H9 (cell line): Measurements from ENCODE around the gene STARD7. TPM values are rescaled to one million over a fixed set of nuclear protein-coding genes. Genes with fewer than 3 reads are reported as not detected.

ENCODE experiments used
- DNase-seq: peaks from one replicate; pipeline ENCODE4 v3.0.0-alpha.2; 2017
- H2AFZ ChIP-seq: one replicate; pipeline ENCODE4 v1.6.1; 2013; ENCODE audit warnings: mild to moderate bottlenecking, low read length, control low read depth, moderate library complexity
- H2AK5ac ChIP-seq: 2 replicates; pipeline ENCODE4 v1.6.1; 2013; ENCODE audit warnings: low read length, control low read depth, mixed read lengths; ENCODE audit not compliant: insufficient read length
- H2BK120ac ChIP-seq: one replicate; pipeline ENCODE4 v1.6.1; 2013; ENCODE audit warnings: low read depth, mild to moderate bottlenecking, low read length, control low read depth, inconsistent platforms; ENCODE audit not compliant: poor library complexity, severe bottlenecking
- H2BK12ac ChIP-seq: 2 replicates; pipeline ENCODE4 v1.6.1; 2013; ENCODE audit warnings: low read length, control low read depth, mixed read lengths, low read depth; ENCODE audit not compliant: insufficient read length
- H2BK15ac ChIP-seq: 2 replicates; pipeline ENCODE4 v1.6.1; 2013; ENCODE audit warnings: low read depth, low read length, control low read depth
- H2BK20ac ChIP-seq: one replicate; pipeline ENCODE4 v1.6.1; 2013; ENCODE audit warnings: low read depth, mild to moderate bottlenecking, low read length, control low read depth, inconsistent platforms; ENCODE audit not compliant: poor library complexity, severe bottlenecking
- H2BK5ac ChIP-seq: 2 replicates; pipeline ENCODE4 v1.6.1; 2013; ENCODE audit warnings: low read length, control low read depth, mixed read lengths; ENCODE audit not compliant: insufficient read length
- H3K14ac ChIP-seq: 2 replicates; pipeline ENCODE4 v1.6.1; 2013; ENCODE audit warnings: low read length, control low read depth; ENCODE audit not compliant: insufficient read depth
- H3K18ac ChIP-seq: 2 replicates; pipeline ENCODE4 v1.6.1; 2013; ENCODE audit warnings: low read depth, mild to moderate bottlenecking, mixed read lengths, low read length, control low read depth; ENCODE audit not compliant: insufficient read length
- H3K23ac ChIP-seq: 2 replicates; pipeline ENCODE4 v1.6.1; 2013; ENCODE audit warnings: low read length, control low read depth, mixed read lengths, low read depth; ENCODE audit not compliant: insufficient read length
- H3K23me2 ChIP-seq: 2 replicates; pipeline ENCODE4 v1.6.1; 2013; ENCODE audit warnings: low read depth, mild to moderate bottlenecking, mixed read lengths, low read length, control low read depth; ENCODE audit not compliant: insufficient read length, poor library complexity, severe bottlenecking
- H3K27ac ChIP-seq: 2 replicates; pipeline ENCODE4 v1.5.1; 2013; ENCODE audit warnings: low read length, control low read depth, mixed read lengths, low read depth; ENCODE audit not compliant: insufficient read length
- H3K27me3 ChIP-seq: 2 replicates; pipeline ENCODE4 v1.6.1; 2013; ENCODE audit warnings: low read length, control low read depth, inconsistent platforms; ENCODE audit not compliant: insufficient read depth
- H3K4ac ChIP-seq: 2 replicates; pipeline ENCODE4 v1.6.1; 2013; ENCODE audit warnings: low read depth, mild to moderate bottlenecking, control low read depth, inconsistent platforms, low read length, moderate library complexity
- H3K4me1 ChIP-seq: 2 replicates; pipeline ENCODE4 v1.6.1; 2013; ENCODE audit warnings: low read length, control low read depth, inconsistent platforms; ENCODE audit not compliant: insufficient read depth
- H3K4me2 ChIP-seq: 2 replicates; pipeline ENCODE4 v1.6.1; 2013; ENCODE audit warnings: low read length, control low read depth, mixed read lengths; ENCODE audit not compliant: insufficient read length, insufficient read depth
- H3K56ac ChIP-seq: 2 replicates; pipeline ENCODE4 v1.6.1; 2013; ENCODE audit warnings: low read depth, mild to moderate bottlenecking, mixed read lengths, low read length, control low read depth; ENCODE audit not compliant: insufficient read length
- H3K79me1 ChIP-seq: 2 replicates; pipeline ENCODE4 v1.6.1; 2013; ENCODE audit warnings: low read depth, mild to moderate bottlenecking, moderate library complexity, low read length, control low read depth, inconsistent platforms; ENCODE audit not compliant: insufficient read depth, poor library complexity, severe bottlenecking
- H3K79me2 ChIP-seq: 2 replicates; pipeline ENCODE4 v1.6.1; 2013; ENCODE audit warnings: low read length, control low read depth, inconsistent platforms; ENCODE audit not compliant: insufficient read depth
- H3K9ac ChIP-seq: 2 replicates; pipeline ENCODE4 v1.6.1; 2013; ENCODE audit warnings: low read length, control low read depth, mixed read lengths; ENCODE audit not compliant: insufficient read length; ENCODE audit errors: extremely low read depth
- H3K9me3 ChIP-seq: one replicate; pipeline ENCODE4 v1.6.1; 2013; ENCODE audit warnings: low read depth, low read length, inconsistent platforms; ENCODE audit not compliant: control insufficient read depth
- H3T11ph ChIP-seq: one replicate; pipeline ENCODE4 v1.6.1; 2013; ENCODE audit warnings: mild to moderate bottlenecking, low read length, control low read depth, inconsistent platforms
- H4K20me1 ChIP-seq: one replicate; pipeline ENCODE4 v1.6.1; 2013; ENCODE audit not compliant: control insufficient read depth, insufficient read length, insufficient read depth
- H4K5ac ChIP-seq: 2 replicates; pipeline ENCODE4 v1.6.1; 2013; ENCODE audit warnings: low read depth, mild to moderate bottlenecking, mixed read lengths, low read length, control low read depth; ENCODE audit not compliant: insufficient read length
- H4K8ac ChIP-seq: replicated peaks from 2 replicates; pipeline ENCODE4 v1.6.1; 2013; ENCODE audit warnings: low read length, control low read depth, mixed read lengths, low read depth; ENCODE audit not compliant: insufficient read length
- H4K91ac ChIP-seq: 2 replicates; pipeline ENCODE4 v1.6.1; 2013; ENCODE audit warnings: low read depth, mild to moderate bottlenecking, moderate library complexity, mixed read lengths, low read length, control low read depth; ENCODE audit not compliant: insufficient read length
- H3K27ac Mint-ChIP-seq, 3 experiments: 2 replicates in 2 of 3; 3 replicates in 1 of 3; pipeline ENCODE4 v1.8.0; 2020 to 2021; ENCODE audit warnings: mixed read lengths in 3 of 3, mild to moderate bottlenecking in 1 of 3, moderate library complexity in 1 of 3
- H3K27me3 Mint-ChIP-seq: 2 replicates; pipeline ENCODE4 v1.8.0; 2021; ENCODE audit warnings: low read depth, mild to moderate bottlenecking, moderate library complexity, mixed read lengths
- H3K36me3 Mint-ChIP-seq, 3 experiments: 2 replicates in 2 of 3; 3 replicates in 1 of 3; pipeline ENCODE4 v1.8.0; 2020 to 2021; ENCODE audit warnings: low read depth in 3 of 3, mixed read lengths in 3 of 3; ENCODE audit not compliant: insufficient read depth in 1 of 3
- H3K4me1 Mint-ChIP-seq, 2 experiments: 2 replicates each; pipeline ENCODE4 v1.8.0; 2020; ENCODE audit warnings: mixed read lengths in 2 of 2
- H3K4me3 Mint-ChIP-seq, 2 experiments: 2 replicates in 1 of 2; 3 replicates in 1 of 2; pipeline ENCODE4 v1.8.0; 2020 to 2021; ENCODE audit warnings: mild to moderate bottlenecking in 2 of 2, mixed read lengths in 2 of 2, moderate library complexity in 1 of 2
- H3K9me3 Mint-ChIP-seq, 2 experiments: 2 replicates in 1 of 2; 3 replicates in 1 of 2; pipeline ENCODE4 v1.8.0; 2020; ENCODE audit warnings: mild to moderate bottlenecking in 2 of 2, mixed read lengths in 2 of 2, moderate library complexity in 1 of 2
- WGBS: extraction: QIAGEN DNeasy Blood & Tissue Kit; methylation state at CpG from one replicate; pipeline ENCODE4 v1.1.7; 2013; ENCODE audit warnings: missing lambda C conversion rate, low lambda C conversion rate, mixed read lengths; ENCODE audit not compliant: insufficient read length; ENCODE audit errors: extremely low coverage; 5-methylcytosine and 5-hydroxymethylcytosine counted together
- total RNA-seq: library from RNA; stranded (reverse); gene quantifications from 2 replicates; pipeline ENCODE4 v1.2.1, GENCODE V29; 2021
- TF ChIP-seq, protein P1 (sequence below): fragments of 200-600 bp; sonication (generic); conservative IDR thresholded peaks from 3 replicates; pipeline ENCODE4 v1.8.0; 2021; ENCODE audit warnings: antibody characterized with exemption, mild to moderate bottlenecking

Gene STARD7
- total RNA-seq, 1 experiment from 2014 or later = 212 TPM

DNA sequence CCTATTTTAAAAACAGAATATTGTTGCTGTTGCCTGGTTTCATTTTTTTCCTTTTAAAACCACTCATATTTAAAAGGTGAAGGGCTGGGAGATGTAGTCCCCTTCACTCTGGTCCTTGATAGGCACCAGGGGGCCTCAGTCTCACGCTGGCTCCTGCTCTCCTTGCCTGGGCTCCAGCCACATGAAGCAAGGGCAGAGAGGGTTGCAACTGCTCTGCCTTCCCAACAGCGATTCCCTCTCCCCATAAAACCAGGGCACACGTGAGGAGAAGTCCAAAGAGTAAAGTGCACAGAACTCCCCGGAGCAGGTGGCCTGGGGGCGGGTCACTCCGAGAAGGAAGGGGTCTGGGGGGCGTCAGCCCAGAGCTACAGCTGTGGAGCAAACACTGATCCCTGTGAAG, 44.4 kb upstream of the STARD7 start:
- Histone ChIP-seq H2BK5ac (no peak overlapping the region), H3K23me2 (no peaks in the 10 kb centered on the region), H2BK20ac (no peak overlapping the region), H4K8ac (no peak overlapping the region), H2BK15ac (no peak overlapping the region), H2AFZ (no peak overlapping the region), H3T11ph (no peak overlapping the region), H4K20me1 (no peaks in the 10 kb centered on the region), H3K79me1 (no peaks in the 10 kb centered on the region), H3K14ac (no peak overlapping the region), H3K56ac (no peak overlapping the region), H4K91ac (no peak overlapping the region), H3K18ac (no peak overlapping the region), H3K4ac (no peak overlapping the region), H3K4me1 (no peaks in the 10 kb centered on the region), H3K23ac (no peak overlapping the region), H2BK120ac (no peak overlapping the region), H3K9me3 (no peaks in the 10 kb centered on the region), H3K4me2 (no peak overlapping the region), H3K79me2 (no peaks in the 10 kb centered on the region), H4K5ac (no peak overlapping the region), H2AK5ac (no peak overlapping the region), H2BK12ac (no peak overlapping the region), H3K27ac (no peak overlapping the region), H3K9ac (no peak overlapping the region), H3K27me3 (no peaks in the 10 kb centered on the region)
- Mint-ChIP-seq H3K4me3 (no peak overlapping the region), H3K27me3 (no peaks in the 10 kb centered on the region), H3K27ac (no peak overlapping the region), H3K4me1 (no peaks in the 10 kb centered on the region), H3K9me3 (no peaks in the 10 kb centered on the region), H3K36me3 (peaks cover 10 to 39% (median 29%) of the 10 kb centered on the region in 3 experiments; a peak in 6 of 7 replicates)
- WGBS = no CpG with 5 or more reads among the region's 7 CpGs
- DNase-seq = no peak
- TF ChIP-seq, protein P1, sequence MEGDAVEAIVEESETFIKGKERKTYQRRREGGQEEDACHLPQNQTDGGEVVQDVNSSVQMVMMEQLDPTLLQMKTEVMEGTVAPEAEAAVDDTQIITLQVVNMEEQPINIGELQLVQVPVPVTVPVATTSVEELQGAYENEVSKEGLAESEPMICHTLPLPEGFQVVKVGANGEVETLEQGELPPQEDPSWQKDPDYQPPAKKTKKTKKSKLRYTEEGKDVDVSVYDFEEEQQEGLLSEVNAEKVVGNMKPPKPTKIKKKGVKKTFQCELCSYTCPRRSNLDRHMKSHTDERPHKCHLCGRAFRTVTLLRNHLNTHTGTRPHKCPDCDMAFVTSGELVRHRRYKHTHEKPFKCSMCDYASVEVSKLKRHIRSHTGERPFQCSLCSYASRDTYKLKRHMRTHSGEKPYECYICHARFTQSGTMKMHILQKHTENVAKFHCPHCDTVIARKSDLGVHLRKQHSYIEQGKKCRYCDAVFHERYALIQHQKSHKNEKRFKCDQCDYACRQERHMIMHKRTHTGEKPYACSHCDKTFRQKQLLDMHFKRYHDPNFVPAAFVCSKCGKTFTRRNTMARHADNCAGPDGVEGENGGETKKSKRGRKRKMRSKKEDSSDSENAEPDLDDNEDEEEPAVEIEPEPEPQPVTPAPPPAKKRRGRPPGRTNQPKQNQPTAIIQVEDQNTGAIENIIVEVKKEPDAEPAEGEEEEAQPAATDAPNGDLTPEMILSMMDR = no peak
